Erythroblast (primary cell): ENCODE measurements around the gene YWHAQ.

Source experiments
- GATA1 ChIP-seq: IDR thresholded peaks from 2 replicates; pipeline ENCODE4 v1.6.1; 2011; ENCODE audit warnings: low read depth, mild to moderate bottlenecking, control low read depth, low read length, moderate library complexity
- POLR2A ChIP-seq: IDR thresholded peaks from 2 replicates; pipeline ENCODE4 v1.6.1; 2011; ENCODE audit warnings: mild to moderate bottlenecking, low read length

DNA sequence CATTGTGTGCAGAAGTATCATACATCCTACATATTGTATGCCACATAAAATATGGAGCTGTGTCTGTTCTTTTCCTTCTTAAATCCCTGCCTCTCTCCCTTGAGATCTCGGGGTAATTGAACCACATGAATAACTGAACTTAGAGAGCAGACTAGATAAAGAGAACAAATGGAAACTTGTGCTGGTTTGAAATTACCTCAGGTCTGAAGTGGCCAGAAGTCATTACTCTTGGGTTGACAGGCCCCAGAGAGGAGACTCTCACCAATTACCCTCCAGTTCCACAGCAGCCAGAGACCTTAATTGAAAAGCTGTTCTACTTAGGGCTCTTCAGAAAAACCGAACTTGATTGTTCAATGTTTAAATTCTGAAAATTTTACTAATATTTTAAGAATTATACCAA is 70.2 kb downstream of the YWHAQ start:
- TF ChIP-seq POLR2A (no peak), GATA1 (no peak)
